A549 (cell line): ENCODE measurements around the gene SLC9A3.

ENCODE experiments used
- CTCF ChIP-seq: fragments of >200 bp; sonication (Bioruptor Twin); formaldehyde crosslinking; IDR thresholded peaks from 3 replicates; pipeline ENCODE4 v1.5.1; 2016
- MAX ChIP-seq: IDR thresholded peaks from 2 replicates; pipeline ENCODE4 v1.6.1; 2012
- RAD21 ChIP-seq, 2 experiments: fragments of >200 bp in 1 of 2; sonication (Bioruptor Twin) in 1 of 2; formaldehyde crosslinking in 1 of 2; IDR thresholded peaks in 1 of 2; conservative IDR thresholded peaks in 1 of 2; 2 replicates in 1 of 2; 3 replicates in 1 of 2; pipeline ENCODE4 v1.6.1; 2012 to 2018; ENCODE audit warnings: inconsistent platforms in 1 of 2
- REST ChIP-seq: fragments of 200-600 bp; sonication (generic); IDR thresholded peaks from 2 replicates; pipeline ENCODE4 v1.6.1; 2016; ENCODE audit warnings: antibody characterized with exemption, mild to moderate bottlenecking, moderate library complexity
- RFX5 ChIP-seq: fragments of 450-650 bp; IDR thresholded peaks from 2 replicates; pipeline ENCODE4 v1.7.1; 2014; ENCODE audit warnings: antibody characterized with exemption, mild to moderate bottlenecking, moderate library complexity

- TF ChIP-seq MAX (no peak), CTCF (no peak), REST (no peak), RFX5 (no peak), RAD21 (conservative IDR thresholded peaks at IDR 0.05 in 1 of 2, IDR thresholded peaks at IDR 0.05 in 1 of 2) (no peak)
Observed at GRCh38 chr5:531749-532315, 7.6 kb upstream of the SLC9A3 start.
